IPS-18c (cell line): ENCODE data around the gene DNAJC25.

Experiments
- H3K4me3 ChIP-seq: 2 replicates; pipeline ENCODE4 v1.7.0; 2013; ENCODE audit warnings: low read depth, mild to moderate bottlenecking, low read length, moderate library complexity; ENCODE audit not compliant: insufficient read depth
- H3K9me3 ChIP-seq: one replicate; pipeline ENCODE4 v1.6.1; 2013; ENCODE audit warnings: mild to moderate bottlenecking, low read length, moderate library complexity; ENCODE audit not compliant: control insufficient read depth, insufficient read depth

The DNAJC25 gene

DNA sequence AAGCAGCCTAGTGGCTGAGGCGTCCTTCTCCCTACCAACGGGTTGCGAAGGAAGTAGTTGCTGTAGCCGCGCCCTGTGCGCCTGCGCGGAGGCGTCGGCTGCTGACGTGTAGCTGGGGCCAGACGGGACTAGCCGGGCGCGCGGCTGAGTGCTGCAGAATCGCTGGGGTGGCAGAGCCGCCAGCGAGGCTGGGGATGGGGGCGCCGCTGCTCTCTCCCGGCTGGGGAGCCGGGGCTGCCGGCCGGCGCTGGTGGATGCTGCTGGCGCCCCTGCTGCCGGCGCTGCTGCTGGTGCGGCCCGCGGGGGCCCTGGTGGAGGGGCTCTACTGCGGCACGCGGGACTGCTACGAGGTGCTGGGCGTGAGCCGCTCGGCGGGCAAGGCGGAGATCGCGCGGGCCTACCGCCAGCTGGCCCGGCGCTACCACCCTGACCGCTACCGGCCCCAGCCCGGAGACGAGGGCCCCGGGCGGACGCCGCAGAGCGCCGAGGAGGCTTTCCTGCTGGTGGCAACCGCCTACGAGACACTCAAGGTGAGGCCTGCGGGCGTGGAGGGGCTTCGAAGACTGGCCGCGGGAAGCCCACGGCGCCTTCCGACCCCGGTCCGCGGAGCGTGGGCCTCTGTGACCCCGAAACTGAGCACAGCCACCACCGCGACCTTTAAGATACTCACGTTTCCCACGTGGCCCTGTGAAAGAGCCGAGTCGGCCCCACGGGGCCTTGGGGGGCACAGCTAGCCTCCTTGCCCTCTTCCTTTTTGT is at the start of gene DNAJC25:
Gene DNAJC25 (plus strand): TSS at position 121 of the 758 bp plus-strand sequence. CDS start 74 bp downstream, at position 195.
- no peaks in the 10 kb centered on the region for H3K9me3 ChIP-seq
- H3K4me3 ChIP-seq, result peak within 1 kb of the TSS; percentile 82

DNA sequence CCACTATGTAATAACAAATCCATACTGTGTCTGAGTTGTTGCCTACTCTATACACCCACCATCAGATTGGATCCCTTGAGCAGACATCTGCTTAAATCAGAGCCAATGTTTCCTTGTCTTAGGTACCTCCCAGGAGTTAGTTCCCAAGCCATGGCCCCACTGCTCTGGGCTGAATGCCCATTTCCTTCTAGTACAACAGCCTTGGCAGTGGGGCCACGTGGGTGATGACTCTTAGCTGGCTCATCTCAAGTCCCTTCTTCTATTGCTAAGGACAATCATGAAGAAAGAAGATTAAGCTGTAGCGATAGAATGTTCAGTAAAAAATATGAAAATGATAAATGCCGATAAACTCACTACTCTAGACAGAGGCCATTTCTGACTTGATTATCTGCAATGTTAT is 48.2 kb upstream of the DNAJC25 start:
- no peaks in the 10 kb centered on the region for H3K9me3 ChIP-seq
- no peak overlapping the region for H3K4me3 ChIP-seq

DNA sequence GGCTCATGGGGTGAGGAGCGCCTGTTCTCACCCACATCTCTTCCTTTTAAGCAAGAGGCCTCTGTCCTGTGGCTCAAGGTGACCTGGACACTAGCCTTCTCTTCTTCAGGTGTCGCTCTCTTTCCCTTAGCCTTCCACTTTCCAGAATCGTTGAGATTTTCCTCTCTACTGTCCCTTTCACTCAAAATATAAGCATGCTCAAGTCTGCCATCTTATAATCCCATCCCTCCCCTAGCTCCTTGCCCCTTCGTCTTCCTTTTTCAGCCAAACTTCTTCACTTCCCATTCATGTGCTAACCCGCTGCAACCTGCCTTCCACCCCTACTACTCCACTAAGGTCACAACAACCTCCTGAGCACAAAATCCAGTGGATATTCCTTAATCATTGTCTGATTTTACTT is 44.8 kb upstream of the DNAJC25 start:
- Histone ChIP-seq H3K4me3 (no peak overlapping the region), H3K9me3 (peaks cover 2% of the 10 kb centered on the region)

DNA sequence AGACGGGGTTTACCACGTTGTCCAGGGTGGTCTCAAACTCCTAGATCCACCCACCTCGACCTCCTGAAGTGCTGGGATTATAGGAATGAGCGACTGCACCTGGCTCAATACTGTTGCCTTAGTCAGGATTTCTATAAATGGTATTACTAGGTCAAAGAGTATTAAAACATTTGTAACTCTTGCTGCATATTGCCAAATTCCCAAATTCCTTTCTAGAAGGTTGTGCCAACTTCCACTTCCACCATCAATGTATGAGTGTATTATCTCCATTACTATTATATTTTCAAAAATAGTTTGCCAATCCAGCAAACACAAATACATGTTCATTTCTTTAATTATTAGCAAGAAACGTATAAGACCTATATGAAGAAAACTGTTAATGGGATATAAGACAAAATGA is 42.3 kb upstream of the DNAJC25 start:
- peaks cover 2% of the 10 kb centered on the region for H3K9me3 ChIP-seq
- H3K4me3 ChIP-seq, result no peak overlapping the region

DNA sequence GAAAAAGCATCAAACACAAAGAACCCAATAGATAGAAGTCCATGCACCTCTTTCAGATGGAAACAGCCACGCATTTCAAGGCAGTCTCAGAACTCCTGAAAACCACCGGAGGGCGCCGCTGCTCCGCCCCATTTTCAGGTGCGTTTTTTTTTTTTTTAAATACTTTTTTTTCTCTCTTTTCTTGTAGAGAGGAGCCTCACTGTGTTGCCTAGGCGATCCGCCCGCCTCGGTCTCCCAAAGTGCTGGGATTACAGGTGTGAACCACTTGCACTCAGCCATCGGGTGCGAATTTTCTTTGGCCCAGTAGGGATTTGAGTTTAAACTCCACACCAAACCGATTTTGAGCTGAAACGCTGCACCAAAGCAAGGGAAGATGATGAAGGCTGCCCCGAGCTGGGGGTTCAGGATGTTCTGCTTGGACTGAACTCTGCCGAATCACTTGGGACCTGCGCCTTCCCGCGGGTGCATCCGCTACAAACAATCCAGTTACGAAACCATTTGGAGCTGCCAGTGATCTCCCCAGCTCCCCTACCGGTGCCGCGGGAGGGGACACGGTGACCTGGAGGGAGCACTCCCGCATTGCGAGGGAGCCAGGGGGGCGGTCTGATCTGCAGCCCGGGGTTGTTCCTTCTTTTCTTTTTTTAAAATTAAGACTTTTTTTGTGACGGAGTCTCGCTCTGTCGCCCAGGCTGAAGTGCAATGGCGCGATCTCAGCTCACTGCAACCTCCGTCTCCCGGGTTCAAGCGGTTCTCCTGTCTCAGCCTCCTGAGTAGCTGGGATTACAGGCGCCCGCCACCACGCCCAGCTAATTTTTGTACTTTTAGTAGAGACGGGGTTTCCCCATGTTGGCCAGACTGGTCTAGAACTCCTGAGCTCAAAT is 33.0 kb upstream of the DNAJC25 start:
- Histone ChIP-seq H3K9me3 (no peaks in the 10 kb centered on the region), H3K4me3 (peak overlapping the region; percentile 77)

DNA sequence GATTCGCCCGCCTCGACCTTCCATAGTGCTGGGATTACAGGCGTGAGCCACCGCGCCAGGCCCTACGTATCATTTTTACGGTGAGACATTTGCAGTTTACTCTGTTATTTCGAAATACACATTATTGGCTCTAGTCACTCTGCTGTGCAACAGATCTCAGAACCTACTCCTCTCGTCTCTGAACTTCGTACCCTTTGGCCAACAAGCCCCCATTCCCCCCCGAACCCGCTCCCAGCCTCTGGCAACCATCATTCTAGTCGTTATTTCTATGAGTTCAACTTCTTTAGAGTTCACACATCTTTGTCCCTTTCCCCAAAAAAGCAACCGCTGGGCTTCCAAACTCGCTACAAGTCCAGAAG is 32.4 kb upstream of the DNAJC25 start:
- H3K4me3 ChIP-seq, result peak overlapping the region; percentile 77
- H3K9me3 ChIP-seq, result no peaks in the 10 kb centered on the region

DNA sequence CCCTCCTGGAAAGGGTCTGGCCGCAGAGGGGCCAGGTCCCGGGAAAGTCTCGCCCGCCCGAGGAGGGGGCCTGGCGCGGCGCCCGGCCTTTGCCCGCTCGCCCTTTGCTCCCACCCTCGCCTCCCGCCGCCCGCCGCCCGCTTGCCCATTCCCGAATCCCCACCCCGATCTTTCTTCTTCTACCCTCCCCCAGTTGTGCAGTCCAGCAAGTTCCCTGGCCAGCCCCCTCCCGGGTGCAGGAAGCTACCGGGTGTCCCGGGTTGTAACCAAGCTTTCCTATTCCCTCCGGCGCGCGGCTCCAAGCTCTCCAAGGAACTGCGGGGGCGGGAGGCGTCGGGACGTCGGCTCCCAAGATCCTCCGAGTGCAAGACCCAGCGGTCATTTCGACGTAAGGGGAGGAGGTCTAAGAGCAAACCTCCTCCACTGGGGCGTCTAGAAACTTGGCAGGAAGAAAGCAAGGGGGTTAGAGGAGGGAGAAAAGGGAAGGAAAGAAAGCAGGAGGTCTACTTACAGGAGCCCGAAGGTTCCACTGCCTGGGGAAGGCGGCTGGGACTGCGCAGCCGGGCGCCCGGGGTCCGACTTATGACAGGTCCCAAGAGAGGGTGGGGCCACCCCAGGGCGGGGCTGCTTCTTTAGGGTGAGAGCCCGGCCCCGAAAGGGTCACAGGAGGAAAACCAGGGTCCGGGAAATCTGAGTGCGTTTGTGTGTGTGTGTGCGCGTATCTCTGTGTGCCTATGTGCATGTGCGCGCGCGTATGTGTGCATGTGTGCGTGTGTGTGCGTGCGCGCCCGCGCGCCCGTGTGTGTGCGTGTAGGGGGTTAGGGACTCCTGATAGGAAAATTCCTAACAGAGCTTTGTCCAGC is 31.8 kb upstream of the DNAJC25 start, which contains the start of gene PTGR1:
Gene PTGR1 (minus strand): TSS at position 556 of the 863 bp plus-strand sequence. CDS start 2,225 bp downstream, outside the sequence.
- peak within 1 kb of the TSS; percentile 77 for H3K4me3 ChIP-seq
- no peaks in the 10 kb centered on the region for H3K9me3 ChIP-seq

DNA sequence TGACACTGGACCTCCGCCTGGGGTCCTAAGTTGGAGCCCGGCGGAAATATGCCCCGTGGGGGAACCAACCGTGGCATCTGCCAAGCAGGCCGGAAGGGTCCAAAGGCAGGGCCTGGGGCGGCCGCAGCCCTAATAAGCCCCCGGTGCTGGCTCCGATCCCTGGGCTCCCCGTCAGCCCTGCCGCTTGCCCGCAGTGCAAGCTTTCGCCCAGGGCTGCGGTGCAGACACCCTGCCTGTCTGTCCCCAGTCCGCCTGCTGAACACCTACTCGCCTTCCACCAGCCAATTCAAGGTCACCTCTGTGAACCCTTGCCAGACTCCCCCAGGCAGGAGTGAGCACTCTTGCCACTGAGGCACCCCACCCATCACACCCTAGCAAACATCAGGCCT is 31.2 kb upstream of the DNAJC25 start:
- peak overlapping the region; percentile 77 for H3K4me3 ChIP-seq
- no peaks in the 10 kb centered on the region for H3K9me3 ChIP-seq

DNA sequence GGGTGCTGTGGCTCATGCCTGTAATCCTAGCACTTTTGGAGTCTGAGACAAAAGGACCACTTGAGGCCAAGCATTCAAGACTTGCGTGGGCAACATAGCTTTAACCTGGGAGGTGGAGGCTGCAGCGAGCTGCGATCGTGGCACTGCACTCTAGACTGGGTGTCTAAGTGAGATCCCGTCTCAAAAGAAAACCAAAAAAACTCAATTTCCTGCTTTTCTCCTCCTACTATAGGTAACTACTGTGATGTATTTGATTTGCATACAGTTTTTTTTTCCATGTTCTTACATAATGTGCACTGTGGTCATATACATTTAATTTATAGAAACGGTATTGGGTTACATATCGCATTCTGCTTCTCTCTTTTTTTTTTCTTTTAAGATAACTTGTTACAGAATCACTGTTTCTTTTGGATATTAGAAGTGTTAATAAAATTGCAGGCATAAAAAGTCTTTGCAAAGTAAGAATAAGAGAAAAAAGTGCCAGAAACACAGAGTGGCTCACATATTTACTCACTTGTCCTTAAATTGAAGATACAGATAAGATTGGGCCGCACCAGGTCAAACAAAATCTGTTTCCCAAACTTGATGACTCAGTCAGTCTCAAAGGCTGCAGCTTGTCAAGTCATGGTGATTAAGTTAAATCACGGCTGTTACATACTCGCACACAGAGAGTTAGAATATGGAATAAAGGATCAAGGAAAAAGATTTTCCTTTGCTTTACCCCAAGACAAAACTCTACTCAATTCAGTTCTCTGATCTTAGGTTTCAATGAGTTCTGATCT is 29.7 kb upstream of the DNAJC25 start:
- H3K4me3 ChIP-seq, result no peak overlapping the region
- H3K9me3 ChIP-seq, result no peaks in the 10 kb centered on the region

DNA sequence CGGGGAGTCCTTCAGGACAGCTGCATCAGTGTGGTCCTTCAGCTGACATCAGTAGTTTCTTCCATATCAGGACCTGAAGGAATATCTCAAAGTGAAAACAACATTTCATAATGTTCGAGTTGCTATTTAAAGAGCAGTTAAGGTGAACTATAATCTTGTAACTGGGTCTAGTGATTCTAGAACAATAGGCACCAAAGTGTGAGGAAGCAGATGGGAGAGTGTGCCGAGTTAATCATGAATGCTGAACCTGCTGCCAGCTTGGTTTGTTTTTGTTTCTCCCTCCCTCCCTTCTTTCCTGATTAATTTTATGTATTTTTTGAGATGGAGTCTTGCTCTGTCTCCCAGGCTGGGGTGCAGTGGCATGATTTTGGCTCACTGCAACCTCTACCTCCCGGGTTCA is 28.1 kb upstream of the DNAJC25 start:
- H3K9me3 ChIP-seq, result no peaks in the 10 kb centered on the region
- H3K4me3 ChIP-seq, result no peak overlapping the region

DNA sequence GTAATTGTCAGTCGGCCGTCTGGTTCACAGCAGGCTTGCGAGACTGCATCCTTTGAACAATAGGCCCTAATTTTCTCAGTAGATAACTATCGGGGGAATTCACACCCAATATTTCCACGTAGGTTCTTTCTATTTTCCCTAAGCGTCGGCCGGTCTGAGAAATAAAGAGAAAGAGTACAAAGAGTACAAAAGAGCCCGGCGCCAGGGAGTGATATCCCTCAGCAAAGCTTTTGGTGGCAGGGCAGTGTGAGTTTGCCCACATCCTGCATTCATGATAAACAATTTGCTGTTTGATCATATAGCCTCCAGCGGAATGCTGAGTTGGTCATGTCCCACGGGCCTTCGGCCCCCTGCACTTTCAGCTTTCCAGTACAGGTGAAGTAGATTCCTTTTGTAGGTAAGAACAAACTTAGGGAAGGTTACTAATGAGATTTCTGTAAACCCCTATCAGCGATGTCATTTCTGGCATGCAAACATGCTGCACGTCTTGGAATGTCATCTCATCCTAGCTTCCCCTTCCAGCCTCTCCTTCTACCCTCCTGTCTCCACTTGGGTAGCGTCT is 27.0 kb upstream of the DNAJC25 start:
- H3K4me3 ChIP-seq, result no peak overlapping the region

DNA sequence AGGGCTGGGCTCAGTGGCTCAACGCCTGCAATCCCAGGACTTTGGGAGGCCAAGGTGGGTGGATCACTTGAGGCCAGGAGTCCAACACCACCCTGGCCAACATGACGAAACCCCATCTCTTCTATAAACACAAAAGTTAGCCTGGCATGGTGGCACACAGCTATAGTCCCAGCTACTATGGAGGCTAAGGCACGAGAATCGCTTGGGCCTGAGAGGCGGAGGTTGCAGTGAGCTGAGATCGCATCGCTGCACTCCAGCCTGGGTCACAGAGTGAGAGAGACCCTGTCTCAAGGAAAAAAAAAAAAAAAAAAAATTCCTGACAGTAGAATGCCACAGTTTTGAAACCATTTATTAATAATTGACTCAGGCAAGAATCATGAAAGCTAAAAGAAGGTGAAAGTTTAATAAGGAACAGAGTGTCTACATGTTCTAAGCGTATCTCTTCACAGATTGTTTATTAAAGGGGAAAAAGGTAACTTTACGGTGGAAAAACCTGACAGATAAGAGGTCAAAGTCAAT is 26.0 kb upstream of the DNAJC25 start:
- Histone ChIP-seq H3K4me3 (no peak overlapping the region), H3K9me3 (no peaks in the 10 kb centered on the region)

More for the DNA sequence above, 27.0 kb upstream of the DNAJC25 start:
- no peaks in the 10 kb centered on the region for H3K9me3 ChIP-seq

DNA sequence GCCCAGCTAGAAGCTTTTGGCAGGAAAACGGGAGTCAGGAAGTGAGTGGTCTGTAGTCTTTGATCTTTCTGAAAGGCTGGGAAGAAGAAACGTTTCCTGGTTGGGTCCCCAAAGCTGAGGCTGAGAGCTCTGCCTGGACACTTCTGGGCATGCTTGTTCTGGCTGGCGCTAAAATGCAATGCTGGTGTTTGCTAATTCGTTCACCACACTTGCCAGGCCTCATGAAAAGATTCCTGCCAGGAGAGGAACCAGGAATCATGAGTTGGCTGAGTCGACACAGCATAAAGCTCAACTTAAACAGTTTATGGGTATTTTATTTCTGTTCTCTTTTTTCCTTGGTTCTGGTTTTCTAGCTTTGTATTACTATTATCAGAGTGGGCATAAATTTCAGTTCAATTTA is 21.0 kb upstream of the DNAJC25 start:
- H3K9me3 ChIP-seq, result no peaks in the 10 kb centered on the region

DNA sequence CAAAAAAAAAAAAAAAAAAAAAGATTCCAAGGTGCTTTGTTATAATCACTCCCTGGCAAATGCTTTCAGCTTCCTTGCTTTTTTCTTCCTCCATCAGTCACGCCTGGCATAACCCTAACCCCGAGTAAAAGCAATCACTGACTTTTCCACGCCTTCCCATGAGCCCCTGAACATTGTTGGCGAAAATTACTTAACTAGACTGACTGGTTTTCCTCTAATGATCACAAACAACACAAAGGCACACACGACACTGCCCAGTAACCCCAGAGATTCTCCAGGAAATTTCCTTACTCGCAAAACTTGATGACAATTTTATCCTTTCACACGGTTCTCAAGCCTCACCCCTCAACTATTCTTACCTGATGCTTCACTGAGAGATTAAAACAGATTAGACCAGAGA is 20.3 kb upstream of the DNAJC25 start:
- H3K4me3 ChIP-seq, result no peak overlapping the region
- H3K9me3 ChIP-seq, result no peaks in the 10 kb centered on the region

More for the DNA sequence above, 21.0 kb upstream of the DNAJC25 start:
- no peak overlapping the region for H3K4me3 ChIP-seq

DNA sequence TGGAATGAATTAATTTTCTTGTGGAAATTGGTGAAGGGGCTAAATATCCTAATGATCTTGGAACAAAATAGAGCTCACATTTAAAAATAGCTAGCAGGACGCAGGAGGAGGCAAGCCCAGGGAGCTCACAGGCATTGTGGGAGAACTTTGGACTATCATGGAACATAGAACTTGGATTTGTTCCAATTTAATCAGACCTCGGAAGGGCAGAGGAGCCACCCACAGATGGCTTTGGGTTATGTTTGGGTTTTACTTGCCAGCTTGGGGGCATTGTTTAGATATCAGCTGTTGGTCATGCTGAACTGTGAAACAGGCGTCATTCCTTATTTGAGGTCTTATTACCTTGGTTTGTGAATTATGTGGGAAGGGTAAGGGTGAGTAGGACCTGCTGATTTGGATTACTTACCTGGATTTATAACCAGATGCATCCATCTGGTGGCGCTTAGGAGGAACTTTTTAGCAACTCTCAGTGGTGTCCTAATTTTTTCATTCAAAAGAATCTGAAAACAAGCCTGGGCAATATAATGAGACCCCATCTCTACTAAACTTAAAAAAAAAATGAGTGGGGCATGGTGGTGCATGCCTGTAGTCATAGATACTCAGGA is 17.6 kb upstream of the DNAJC25 start:
- Histone ChIP-seq H3K4me3 (no peak overlapping the region), H3K9me3 (peaks cover 2% of the 10 kb centered on the region)

DNA sequence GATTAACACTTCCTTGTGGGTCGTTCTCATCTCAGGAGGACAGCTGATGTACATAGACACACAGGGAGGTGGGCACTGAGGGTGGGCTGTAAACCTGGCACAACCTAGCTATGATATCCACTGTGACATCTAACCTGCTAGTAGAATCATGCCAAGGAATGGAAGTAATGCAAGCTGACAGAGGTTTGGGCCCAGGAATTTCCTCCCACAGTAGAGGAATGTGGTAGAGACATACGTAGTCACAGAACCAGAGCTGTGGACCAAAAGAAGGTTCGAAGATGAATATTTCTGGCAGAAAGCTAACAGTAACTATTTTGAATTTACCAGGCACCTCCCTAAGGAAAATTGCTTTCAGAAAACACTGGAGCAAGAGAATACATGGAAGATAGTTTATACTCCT is 15.2 kb upstream of the DNAJC25 start:
- H3K4me3 ChIP-seq, result no peak overlapping the region

More for the DNA sequence above, 15.2 kb upstream of the DNAJC25 start:
- H3K9me3 ChIP-seq, result peaks cover 2% of the 10 kb centered on the region
